GM12878 (cell line): Measurements from ENCODE around the gene OSTN. TPM values are rescaled to one million over a fixed set of nuclear protein-coding genes. Genes with fewer than 3 reads are reported as not detected.

Source experiments
- ATAC-seq: fragments of 200-7000 bp; cut with Tn5 transposase; 3 replicates; pipeline ENCODE4 v1.9.1; 2020; ENCODE audit warnings: mild to moderate bottlenecking, moderate library complexity
- BruUV-seq: library from RNA; stranded (reverse); fragments of 400-500 nt; replicated peaks from 2 replicates; lab custom pipeline; 2021; lab: Mats Ljungman, UMichigan
- CTCF ChIA-PET: fragments of 300-600 bp; sonication (Branson Sonifier 250); formaldehyde crosslinking; extraction: SDS; loops from one replicate; lab custom pipeline; 2021; ENCODE audit warnings: inconsistent platforms; lab: Yijun Ruan, JAX
- POLR2A ChIA-PET: fragments of 350-600 bp; formaldehyde crosslinking; extraction: SDS; loops from one replicate; lab custom pipeline; 2021; ENCODE audit warnings: inconsistent platforms; lab: Charles Lee
- RAD21 ChIA-PET: fragments of 300-600 bp; sonication (Branson Sonifier 250); formaldehyde crosslinking; loops from one replicate; lab custom pipeline; 2023; ENCODE audit warnings: antibody characterized with exemption; ENCODE audit not compliant: unreplicated experiment; lab: Charles Lee
- SMC1A ChIA-PET: fragments of 300-600 bp; sonication (Branson Sonifier 250); formaldehyde crosslinking; loops from one replicate; lab custom pipeline; 2023; ENCODE audit not compliant: unreplicated experiment, uncharacterized antibody; lab: Charles Lee
- DNase-seq: peaks from one replicate; pipeline ENCODE4 v3.0.0-alpha.2; 2011; ENCODE audit warnings: low read depth, low spot score
- FAIRE-seq: peaks from 3 replicates; lab custom pipeline; 2011; peaks lifted over from hg19 to GRCh38; lab: Jason Lieb, UNC
- H2AFZ ChIP-seq: 2 replicates; pipeline ENCODE4 v1.6.0; 2011; ENCODE audit warnings: low read depth, low read length, control low read depth; ENCODE audit not compliant: control insufficient read depth
- H3K27ac ChIP-seq: 2 replicates; pipeline ENCODE4 v1.5.1; 2011; ENCODE audit warnings: control low read depth; ENCODE audit not compliant: control insufficient read depth, insufficient read depth
- H3K27me3 ChIP-seq, 2 experiments: replicated peaks in 1 of 2; 2 replicates each; pipeline versions ENCODE4 v1.6.0 to v1.6.1; 2011; ENCODE audit warnings: low read length in 1 of 2; ENCODE audit not compliant: control insufficient read depth in 2 of 2, insufficient read depth in 2 of 2
- H3K36me3 ChIP-seq, 2 experiments: 2 replicates each; pipeline ENCODE4 v1.5.1; 2011; ENCODE audit warnings: low read length in 1 of 2; ENCODE audit not compliant: control insufficient read depth in 2 of 2, insufficient read depth in 2 of 2
- H3K4me1 ChIP-seq: 2 replicates; pipeline ENCODE4 v1.6.1; 2011; ENCODE audit warnings: mild to moderate bottlenecking, low read length, moderate library complexity, mixed read lengths; ENCODE audit not compliant: control insufficient read depth, insufficient read depth
- H3K4me2 ChIP-seq: 2 replicates; pipeline ENCODE4 v1.6.0; 2011; ENCODE audit warnings: control low read depth; ENCODE audit not compliant: control insufficient read depth, insufficient read depth
- H3K4me3 ChIP-seq: fragments of 200-600 bp; sonication (generic); 2 replicates; pipeline ENCODE4 v1.5.1; 2016
- H3K79me2 ChIP-seq: 2 replicates; pipeline ENCODE4 v1.6.0; 2011; ENCODE audit warnings: low read length; ENCODE audit not compliant: control insufficient read depth, insufficient read depth
- H3K9ac ChIP-seq: 2 replicates; pipeline ENCODE4 v1.8.0; 2011; ENCODE audit warnings: low read length, control low read depth, mixed read lengths; ENCODE audit not compliant: control insufficient read depth, insufficient read depth
- H3K9me3 ChIP-seq: replicated peaks from 3 replicates; pipeline ENCODE4 v1.5.1; 2011; ENCODE audit warnings: mild to moderate bottlenecking, low read length; ENCODE audit not compliant: control insufficient read depth, insufficient read depth
- H4K20me1 ChIP-seq: 2 replicates; pipeline ENCODE4 v1.6.0; 2011; ENCODE audit not compliant: control insufficient read depth, insufficient read depth
- CBFB ChIP-seq: IDR thresholded peaks from 2 replicates; pipeline ENCODE4 v1.6.1; 2016; ENCODE audit warnings: antibody characterized with exemption, low read depth
- EED ChIP-seq: sonication (generic); IDR thresholded peaks from 2 replicates; pipeline ENCODE4 v1.6.1; 2016; ENCODE audit warnings: antibody characterized with exemption, low read depth
- ETV6 ChIP-seq, 2 experiments: fragments of 450-650 bp in 1 of 2; IDR thresholded peaks in 1 of 2; conservative IDR thresholded peaks in 1 of 2; 2 replicates each; pipeline ENCODE4 v1.6.1; 2014; ENCODE audit warnings: antibody characterized with exemption in 1 of 2, borderline replicate concordance in 1 of 2, low read depth in 1 of 2, mild to moderate bottlenecking in 1 of 2, moderate library complexity in 1 of 2
- FOXM1 ChIP-seq: IDR thresholded peaks from 2 replicates; pipeline ENCODE4 v1.6.1; 2012; ENCODE audit warnings: low read depth, mild to moderate bottlenecking, inconsistent platforms, low read length, moderate library complexity
- HDGF ChIP-seq: fragments of 450-650 bp; IDR thresholded peaks from 2 replicates; pipeline ENCODE4 v1.6.1; 2016; ENCODE audit warnings: antibody characterized with exemption
- KAT2A ChIP-seq: conservative IDR thresholded peaks from 2 replicates; pipeline ENCODE4 v1.6.1; 2011; ENCODE audit warnings: low read depth, low read length; ENCODE audit not compliant: control insufficient read depth
- RAD51 ChIP-seq: fragments of 450-650 bp; IDR thresholded peaks from 2 replicates; pipeline ENCODE4 v1.6.1; 2016; ENCODE audit warnings: moderate library complexity, mild to moderate bottlenecking, inconsistent platforms
- RB1 ChIP-seq: fragments of 450-650 bp; formaldehyde crosslinking; IDR thresholded peaks from 2 replicates; pipeline ENCODE4 v1.6.1; 2017; ENCODE audit warnings: mild to moderate bottlenecking, borderline replicate concordance
- RCOR1 ChIP-seq: conservative IDR thresholded peaks from 2 replicates; pipeline ENCODE4 v1.6.1; 2012; ENCODE audit warnings: low read depth, low read length, improper control_type of control experiment
- RUNX3 ChIP-seq: IDR thresholded peaks from 2 replicates; pipeline ENCODE4 v1.6.1; 2012; ENCODE audit warnings: low read length, inconsistent platforms
- SIX5 ChIP-seq: IDR thresholded peaks from 2 replicates; pipeline ENCODE4 v1.6.1; 2011; ENCODE audit warnings: mild to moderate bottlenecking, low read depth, low read length, moderate library complexity; ENCODE audit not compliant: severe bottlenecking
- SMAD5 ChIP-seq: IDR thresholded peaks from 2 replicates; pipeline ENCODE4 v1.6.1; 2016; ENCODE audit warnings: antibody characterized with exemption, low read depth
- SPI1 ChIP-seq: IDR thresholded peaks from 2 replicates; pipeline ENCODE4 v1.6.1; 2011; ENCODE audit warnings: low read depth, mild to moderate bottlenecking, low read length, moderate library complexity, borderline replicate concordance; ENCODE audit not compliant: insufficient read depth
- STAT3 ChIP-seq: IDR thresholded peaks from 2 replicates; pipeline ENCODE4 v1.6.1; 2011; ENCODE audit warnings: low read depth, low read length, improper control_type of control experiment
- TARDBP ChIP-seq: IDR thresholded peaks from 2 replicates; pipeline ENCODE4 v1.6.1; 2016; ENCODE audit warnings: borderline replicate concordance
- TCF3 ChIP-seq: IDR thresholded peaks from 2 replicates; pipeline ENCODE4 v1.6.1; 2012; ENCODE audit warnings: low read depth, mild to moderate bottlenecking, low read length, borderline replicate concordance; ENCODE audit not compliant: insufficient read depth
- TCF7 ChIP-seq: IDR thresholded peaks from 2 replicates; pipeline ENCODE4 v1.6.1; 2014; ENCODE audit warnings: antibody characterized with exemption, borderline replicate concordance
- WGBS: methylation state at CpG from one replicate; pipeline ENCODE4 v1.1.6; 2016; ENCODE audit warnings: low lambda C conversion rate; ENCODE audit not compliant: insufficient replicate concordance, insufficient coverage; ENCODE audit errors: missing lambda C conversion rate; 5-methylcytosine and 5-hydroxymethylcytosine counted together
- in situ Hi-C: fragments of 300-500 bp; cut with MboI; formaldehyde crosslinking; loops from 9 replicates; pipeline ENCODE4 v1.14.3; 2018; ENCODE audit warnings: mixed read lengths
- intact Hi-C: fragments of 100-400 bp; cut with micrococcal nuclease; formaldehyde crosslinking; loops from one replicate; pipeline ENCODE4 v1.14.2; 2022; ENCODE audit not compliant: unreplicated experiment
- polyA plus RNA-seq, 11 experiments: library from polyadenylated mRNA; depleted of rRNA in 4 of 11; unstranded in 6 of 11; stranded (reverse) in 5 of 11; fragments of >200 nt; fragmentation: Nextera tagmentation in 4 of 11; fragmentation: Illumina TruSeq in 1 of 11; extraction: Ambion mirVana in 4 of 11; extraction: Trizol in 1 of 11; gene quantifications; 1 replicate in 1 of 11; 2 replicates in 10 of 11; pipeline versions ENCODE4 v1.2.1 to v1.2.3, GENCODE V29; 2011 to 2016; ENCODE audit warnings: inconsistent platforms in 2 of 11, missing spikeins in 2 of 11, low read depth in 1 of 11
- total RNA-seq, 4 experiments: library from RNA; depleted of rRNA in 3 of 4; stranded (reverse); fragments of >200 nt in 3 of 4; fragmentation: Illumina TruSeq in 1 of 4; extraction: Trizol in 1 of 4; gene quantifications; 2 replicates each; pipeline versions ENCODE4 v1.2.1 to v1.2.3, GENCODE V29; 2013 to 2021
- TF ChIP-seq, protein P1 (sequence below): IDR thresholded peaks from 2 replicates; pipeline ENCODE4 v1.6.1; 2012; ENCODE audit warnings: low read length, inconsistent platforms
- TF ChIP-seq, protein P2 (sequence below): IDR thresholded peaks from 2 replicates; pipeline ENCODE4 v1.6.1; 2011; ENCODE audit warnings: low read depth, mild to moderate bottlenecking, low read length, moderate library complexity, borderline replicate concordance; ENCODE audit errors: extremely low read depth
- TF ChIP-seq, protein P3 (sequence below): fragments of 450-650 bp; IDR thresholded peaks from 2 replicates; pipeline ENCODE4 v1.6.1; 2017; ENCODE audit warnings: mild to moderate bottlenecking, low read depth, inconsistent platforms; ENCODE audit not compliant: poor library complexity, severe bottlenecking

OSTN gene
- total and polyA plus RNA-seq, 10 of the 15 experiments (the other 5 are each of a cell fraction or from before 2014, with no cell fraction given), result 0.04 to 0.27 (median 0.06) TPM; not detected in 6

GRCh38 chr3:191300422-191300821 lies 101.4 kb downstream of the OSTN start (continued):
- TF ChIP-seq EED (peak; percentile 36; the same call in 1 of the 2 replicates), TCF3 (no peak)

GRCh38 chr3:191301017-191301416 lies 102.0 kb downstream of the OSTN start:
- DNase-seq, result peak; percentile 68
- H3K79me2 ChIP-seq, result no peaks in the 10 kb centered on the region
- no TSS peak for BruUV-seq
- peaks cover 42% of the 10 kb centered on the region for H3K4me1 ChIP-seq
- in situ Hi-C loops (no loop called here), intact Hi-C loops (no loop called here)
- H4K20me1 ChIP-seq, result no peaks in the 10 kb centered on the region
- WGBS, result 0% methylated on average over 1 of the region's 1 CpG
- POLR2A ChIA-PET, result interaction anchor here (0.7 to 1.4 kb wide), 5 partner anchors 9 to 38 kb away, joined by 3 to 7 read pairs (median 4); no protein-coding TSS in a partner anchor
- SMC1A ChIA-PET, result interaction anchor here (0.7 to 5.0 kb wide), 20 partner anchors 10 to 82 kb away, joined by 3 to 32 read pairs (median 8); partner anchors contain the start of genes CCDC50 and UTS2B
- no peaks in the 10 kb centered on the region for H3K9me3 ChIP-seq
- no peaks in the 10 kb centered on the region for H3K27me3 ChIP-seq
- peak overlapping the region; percentile 55; the same call in 1 of the 2 replicates for H3K27ac ChIP-seq
- no peaks in the 10 kb centered on the region for H3K36me3 ChIP-seq
- H3K9ac ChIP-seq, result no peak overlapping the region
- RAD21 ChIA-PET, result interaction anchor here (0.9 to 2.3 kb wide), 11 partner anchors 10 to 58 kb away, joined by 3 to 15 read pairs (median 7); no protein-coding TSS in a partner anchor
- ATAC-seq, result peak; percentile 82
- H3K4me3 ChIP-seq, result no peak overlapping the region
- peak; percentile 84 for FAIRE-seq
- peak overlapping the region; percentile 67; the same call in 1 of the 2 replicates for H3K4me2 ChIP-seq
- CTCF ChIA-PET, result interaction anchor here (0.7 to 2.1 kb wide), 10 partner anchors 15 to 59 kb away, joined by 3 to 7 read pairs (median 4); partner anchors contain the start of genes CCDC50 and UTS2B
- H2AFZ ChIP-seq, result peak overlapping the region; percentile 34; the same call in 1 of the 2 replicates
- peak; percentile 20; the same call in 1 of the 2 replicates for TF ChIP-seq FOXM1
- TF ChIP-seq STAT3, result no peak
- TF ChIP-seq, protein P1, sequence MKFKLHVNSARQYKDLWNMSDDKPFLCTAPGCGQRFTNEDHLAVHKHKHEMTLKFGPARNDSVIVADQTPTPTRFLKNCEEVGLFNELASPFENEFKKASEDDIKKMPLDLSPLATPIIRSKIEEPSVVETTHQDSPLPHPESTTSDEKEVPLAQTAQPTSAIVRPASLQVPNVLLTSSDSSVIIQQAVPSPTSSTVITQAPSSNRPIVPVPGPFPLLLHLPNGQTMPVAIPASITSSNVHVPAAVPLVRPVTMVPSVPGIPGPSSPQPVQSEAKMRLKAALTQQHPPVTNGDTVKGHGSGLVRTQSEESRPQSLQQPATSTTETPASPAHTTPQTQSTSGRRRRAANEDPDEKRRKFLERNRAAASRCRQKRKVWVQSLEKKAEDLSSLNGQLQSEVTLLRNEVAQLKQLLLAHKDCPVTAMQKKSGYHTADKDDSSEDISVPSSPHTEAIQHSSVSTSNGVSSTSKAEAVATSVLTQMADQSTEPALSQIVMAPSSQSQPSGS, result peak; percentile 57; the same call in 1 of the 2 replicates
- TF ChIP-seq, protein P2, sequence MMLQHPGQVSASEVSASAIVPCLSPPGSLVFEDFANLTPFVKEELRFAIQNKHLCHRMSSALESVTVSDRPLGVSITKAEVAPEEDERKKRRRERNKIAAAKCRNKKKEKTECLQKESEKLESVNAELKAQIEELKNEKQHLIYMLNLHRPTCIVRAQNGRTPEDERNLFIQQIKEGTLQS, result no peak
- TF ChIP-seq TARDBP, result no peak
- TF ChIP-seq RB1, result no peak
- peak; percentile 73 for TF ChIP-seq SPI1
- no peak for TF ChIP-seq SIX5
- no peak for TF ChIP-seq TCF7
- TF ChIP-seq SMAD5, result no peak
- TF ChIP-seq ETV6 (conservative IDR thresholded peaks at IDR 0.05 in 1 of 2, IDR thresholded peaks at IDR 0.05 in 1 of 2; ENCODE audit: borderline replicate concordance in 1 of 2, low read depth in 1 of 2), result peak in 1 of 2 experiments; percentile 38; a peak in 1 of 4 replicates
- peak; percentile 34; the same call in 1 of the 2 replicates for TF ChIP-seq RUNX3
- no peak for TF ChIP-seq HDGF
- no peak for TF ChIP-seq RCOR1
- no peak for TF ChIP-seq KAT2A
- TF ChIP-seq, protein P3, sequence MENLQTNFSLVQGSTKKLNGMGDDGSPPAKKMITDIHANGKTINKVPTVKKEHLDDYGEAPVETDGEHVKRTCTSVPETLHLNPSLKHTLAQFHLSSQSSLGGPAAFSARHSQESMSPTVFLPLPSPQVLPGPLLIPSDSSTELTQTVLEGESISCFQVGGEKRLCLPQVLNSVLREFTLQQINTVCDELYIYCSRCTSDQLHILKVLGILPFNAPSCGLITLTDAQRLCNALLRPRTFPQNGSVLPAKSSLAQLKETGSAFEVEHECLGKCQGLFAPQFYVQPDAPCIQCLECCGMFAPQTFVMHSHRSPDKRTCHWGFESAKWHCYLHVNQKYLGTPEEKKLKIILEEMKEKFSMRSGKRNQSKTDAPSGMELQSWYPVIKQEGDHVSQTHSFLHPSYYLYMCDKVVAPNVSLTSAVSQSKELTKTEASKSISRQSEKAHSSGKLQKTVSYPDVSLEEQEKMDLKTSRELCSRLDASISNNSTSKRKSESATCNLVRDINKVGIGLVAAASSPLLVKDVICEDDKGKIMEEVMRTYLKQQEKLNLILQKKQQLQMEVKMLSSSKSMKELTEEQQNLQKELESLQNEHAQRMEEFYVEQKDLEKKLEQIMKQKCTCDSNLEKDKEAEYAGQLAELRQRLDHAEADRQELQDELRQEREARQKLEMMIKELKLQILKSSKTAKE, result no peak
- 0 out of 2 replicates have a peak, but pooled peaks have one; percentile 42 for TF ChIP-seq CBFB
- 0 out of 2 replicates have a peak, but pooled peaks have one; percentile 21 for TF ChIP-seq RAD51
